ES-I3 (cell line): ENCODE data around the gene DNAJC11.

Source experiments
- H3K36me3 ChIP-seq: 2 replicates; pipeline ENCODE4 v1.6.1; 2013; ENCODE audit warnings: mild to moderate bottlenecking, low read length, control low read depth, moderate library complexity; ENCODE audit not compliant: insufficient read depth
- H3K4me1 ChIP-seq: 2 replicates; pipeline ENCODE4 v1.6.1; 2013; ENCODE audit warnings: mild to moderate bottlenecking, control low read depth, low read length; ENCODE audit not compliant: insufficient read depth
- H3K9ac ChIP-seq: 2 replicates; pipeline ENCODE4 v1.6.1; 2013; ENCODE audit warnings: low read depth, mild to moderate bottlenecking, low read length, moderate library complexity
- H3K9me3 ChIP-seq: 2 replicates; pipeline ENCODE4 v1.6.1; 2013; ENCODE audit warnings: mild to moderate bottlenecking, low read length, moderate library complexity; ENCODE audit not compliant: control insufficient read depth, insufficient read depth

Gene DNAJC11

DNA sequence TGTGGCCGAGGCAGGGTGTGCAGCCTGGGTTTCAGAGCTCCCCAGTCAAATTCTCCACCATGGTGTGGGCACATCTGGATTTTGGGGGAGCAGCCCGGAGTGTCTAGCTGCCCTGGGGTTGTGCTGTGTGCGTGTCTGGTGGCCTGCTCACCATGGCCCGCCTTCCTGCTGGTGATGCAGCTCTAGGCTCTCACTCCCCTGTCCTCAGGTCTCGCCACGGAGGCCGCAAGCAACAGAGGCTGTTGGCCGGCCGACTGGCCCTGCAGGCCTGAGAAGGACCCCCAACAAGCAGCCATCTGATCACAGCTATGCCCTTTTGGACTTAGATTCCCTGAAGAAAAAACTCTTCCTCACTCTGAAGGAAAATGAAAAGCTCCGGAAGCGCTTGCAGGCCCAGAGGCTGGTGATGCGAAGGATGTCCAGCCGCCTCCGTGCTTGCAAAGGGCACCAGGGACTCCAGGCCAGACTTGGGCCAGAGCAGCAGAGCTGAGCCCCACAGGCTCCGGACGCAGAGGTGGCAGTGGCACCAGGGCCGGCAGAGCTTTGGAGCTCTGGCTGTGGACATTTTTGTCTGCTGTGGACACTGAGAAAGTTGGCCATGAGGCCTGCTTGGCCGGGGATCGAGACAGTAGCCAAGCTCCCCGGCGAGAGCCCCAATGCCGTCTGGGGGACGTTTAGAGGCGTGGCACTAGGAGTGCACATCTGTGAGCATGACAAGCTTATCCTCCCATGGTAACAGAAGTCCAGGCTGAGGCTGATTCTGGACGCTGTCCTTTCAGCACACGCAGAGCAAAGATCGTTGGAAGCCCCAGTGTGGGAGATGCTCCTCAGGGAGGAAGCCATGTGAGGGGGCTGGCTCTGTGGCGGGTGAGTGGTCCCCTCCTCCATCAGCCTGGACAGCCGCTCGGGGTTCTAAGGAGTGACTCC, 68.8 kb downstream of the DNAJC11 start:
- peaks cover 9% of the 10 kb centered on the region for H3K36me3 ChIP-seq
- no peak overlapping the region for H3K9ac ChIP-seq
- no peaks in the 10 kb centered on the region for H3K4me1 ChIP-seq
- H3K9me3 ChIP-seq = no peaks in the 10 kb centered on the region

DNA sequence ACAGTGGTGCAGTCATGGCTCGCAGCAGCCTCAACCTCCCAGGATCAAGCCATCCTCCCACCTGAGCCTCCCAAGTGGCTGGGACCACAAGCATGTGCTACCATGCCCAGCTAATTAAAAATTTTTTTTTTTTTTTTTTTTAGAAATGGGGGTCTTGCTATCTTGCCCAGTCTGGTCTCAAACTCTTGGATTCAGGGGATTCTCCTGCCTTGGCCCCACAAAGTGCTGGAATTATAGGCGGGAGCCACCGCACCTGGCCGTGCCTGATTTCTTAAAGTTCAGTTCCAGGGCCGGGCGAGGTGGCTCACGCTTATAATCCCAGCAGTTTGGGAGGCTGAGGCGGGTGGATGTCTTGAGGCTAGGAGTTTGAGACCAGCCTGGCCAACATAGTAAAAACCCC, 70.6 kb downstream of the DNAJC11 start:
- Histone ChIP-seq H3K9me3 (no peaks in the 10 kb centered on the region), H3K36me3 (peaks cover 1% of the 10 kb centered on the region), H3K9ac (no peak overlapping the region), H3K4me1 (no peaks in the 10 kb centered on the region)

DNA sequence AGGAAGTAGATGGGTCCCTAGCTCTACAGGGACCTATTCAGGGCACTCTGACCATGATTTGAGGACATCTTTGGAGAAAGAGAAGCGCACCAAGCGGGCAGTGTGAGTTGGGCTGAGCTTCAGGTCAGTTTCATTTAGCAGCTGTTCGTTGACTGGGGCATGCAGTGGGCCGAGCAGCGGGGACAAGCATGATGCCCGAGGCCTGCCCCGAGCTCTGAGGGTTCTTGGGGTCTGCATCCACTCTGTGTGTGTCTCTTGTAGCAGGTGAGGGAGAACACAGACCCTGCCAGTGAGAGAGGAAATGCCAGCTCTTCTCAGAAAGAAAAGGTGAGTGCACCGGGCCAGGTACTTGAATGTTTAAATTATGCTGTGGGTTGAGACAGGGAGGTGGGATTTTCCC, 71.6 kb downstream of the DNAJC11 start:
- no peaks in the 10 kb centered on the region for H3K9me3 ChIP-seq
- H3K4me1 ChIP-seq = no peaks in the 10 kb centered on the region
- no peak overlapping the region for H3K9ac ChIP-seq
- H3K36me3 ChIP-seq = no peaks in the 10 kb centered on the region

DNA sequence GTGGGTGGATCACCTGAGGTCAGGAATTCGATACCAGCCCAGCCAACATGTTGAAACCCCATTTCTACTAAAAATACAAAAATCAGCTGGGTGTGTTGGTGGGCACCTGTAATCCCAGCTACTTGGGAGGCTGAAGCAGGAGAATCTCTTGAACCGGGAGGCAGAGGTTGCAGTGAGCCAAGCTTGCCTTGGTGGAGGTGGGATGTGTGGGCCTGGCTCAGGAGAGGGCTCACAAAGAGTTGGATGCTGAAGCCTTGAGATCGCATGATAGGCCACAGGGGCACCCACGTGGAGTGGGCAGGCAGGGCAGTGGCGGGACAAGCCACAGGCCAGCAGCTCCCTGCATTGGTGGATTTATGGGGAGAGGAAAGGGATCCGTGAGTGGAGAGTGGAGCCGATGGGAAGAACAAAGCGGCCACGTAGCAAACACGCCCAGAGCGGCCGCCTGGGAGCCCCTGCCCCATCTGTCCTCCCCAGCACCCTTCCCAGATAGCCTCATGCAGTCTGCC, 72.6 kb downstream of the DNAJC11 start:
- no peak overlapping the region for H3K9ac ChIP-seq
- H3K36me3 ChIP-seq = no peaks in the 10 kb centered on the region
- H3K9me3 ChIP-seq = no peaks in the 10 kb centered on the region
- no peaks in the 10 kb centered on the region for H3K4me1 ChIP-seq

DNA sequence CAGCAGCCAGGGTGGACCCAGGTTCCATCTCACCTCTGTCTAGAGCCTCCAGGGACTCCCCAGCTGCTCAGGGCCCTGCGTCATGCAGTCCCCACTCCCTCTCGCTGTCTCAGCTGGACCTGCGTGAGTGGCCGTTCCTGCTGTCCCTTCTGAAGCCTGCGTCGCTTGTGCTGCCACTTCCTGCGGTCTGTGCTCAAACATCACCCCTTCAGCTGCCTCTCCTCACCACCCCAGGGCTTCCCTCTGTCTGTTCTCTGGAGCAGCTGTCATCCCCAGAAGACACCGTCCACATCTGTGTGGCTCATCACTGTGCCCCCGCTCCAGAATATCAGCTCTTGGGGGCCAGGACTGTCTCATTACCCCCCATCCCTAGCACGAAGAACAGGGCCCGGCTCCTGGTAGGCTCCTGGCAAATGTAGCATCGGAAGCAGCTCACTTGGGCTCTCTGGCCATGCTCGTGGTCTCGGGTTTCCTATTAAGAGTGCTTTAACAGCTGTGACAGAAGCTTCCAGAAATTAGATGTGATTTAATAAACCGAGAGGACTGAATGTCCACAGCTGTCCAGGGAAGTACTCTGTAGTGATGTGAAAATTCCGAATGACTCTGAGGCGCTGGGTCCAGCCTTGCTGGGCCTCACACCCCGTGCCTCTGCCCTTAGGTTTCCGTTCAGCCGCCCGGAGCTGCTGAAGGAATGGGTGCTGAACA, 73.6 kb downstream of the DNAJC11 start:
- H3K9ac ChIP-seq = no peak overlapping the region
- no peaks in the 10 kb centered on the region for H3K36me3 ChIP-seq
- H3K4me1 ChIP-seq = no peaks in the 10 kb centered on the region
- H3K9me3 ChIP-seq = no peaks in the 10 kb centered on the region

DNA sequence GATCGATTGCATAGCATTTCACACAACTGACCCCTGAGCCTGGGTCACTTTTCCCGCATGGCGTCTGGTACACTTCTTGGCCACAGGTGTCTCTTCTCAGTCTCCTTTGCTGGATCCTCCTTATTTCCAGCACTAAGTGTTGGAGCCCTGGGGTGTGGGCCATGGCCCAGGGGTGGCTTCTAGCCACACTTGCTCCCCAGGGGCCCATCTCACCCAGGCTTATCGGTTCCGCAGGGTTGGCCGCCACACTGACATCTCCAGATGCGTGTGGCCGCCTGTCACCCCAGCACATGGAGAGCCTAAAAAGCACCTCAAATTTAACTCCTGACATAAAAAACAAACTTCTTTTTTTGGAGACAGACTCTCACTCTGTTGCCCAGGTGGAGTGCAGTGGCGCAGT, 74.6 kb downstream of the DNAJC11 start:
- H3K36me3 ChIP-seq = no peaks in the 10 kb centered on the region

DNA sequence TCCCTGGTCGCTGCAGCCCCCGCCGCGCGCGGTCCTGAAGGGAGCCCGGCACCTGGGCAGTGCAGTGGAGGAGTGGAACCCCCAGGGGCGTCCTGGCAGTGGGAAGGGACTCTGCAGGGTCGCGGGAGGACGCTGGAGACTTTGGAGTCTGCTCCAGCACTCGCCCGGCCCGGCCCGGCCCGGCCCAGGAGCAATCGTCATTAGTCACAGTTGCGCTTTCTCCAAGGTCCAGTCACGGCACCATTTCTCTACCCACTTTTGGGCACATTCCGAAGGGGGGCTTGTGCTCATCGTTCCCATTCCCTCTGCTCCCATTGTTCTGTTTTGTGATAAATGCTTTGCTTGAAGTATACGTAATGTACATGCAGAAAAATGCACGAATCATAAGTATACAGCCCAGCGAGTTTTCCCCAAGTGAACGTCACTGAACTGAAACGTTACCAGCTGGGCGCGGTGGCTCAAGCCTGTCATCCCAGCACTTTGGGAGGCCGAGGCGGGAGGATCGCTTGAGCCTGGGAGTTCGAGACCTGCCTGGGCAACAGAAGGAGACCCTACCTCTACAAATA, 75.9 kb downstream of the DNAJC11 start:
- peaks cover 11% of the 10 kb centered on the region for H3K36me3 ChIP-seq
- H3K9me3 ChIP-seq = no peaks in the 10 kb centered on the region
- peak overlapping the region; percentile 66 for H3K9ac ChIP-seq
- H3K4me1 ChIP-seq = no peaks in the 10 kb centered on the region

More for the DNA sequence above, 74.6 kb downstream of the DNAJC11 start:
- Histone ChIP-seq H3K9ac (no peak overlapping the region), H3K9me3 (no peaks in the 10 kb centered on the region), H3K4me1 (no peaks in the 10 kb centered on the region)

DNA sequence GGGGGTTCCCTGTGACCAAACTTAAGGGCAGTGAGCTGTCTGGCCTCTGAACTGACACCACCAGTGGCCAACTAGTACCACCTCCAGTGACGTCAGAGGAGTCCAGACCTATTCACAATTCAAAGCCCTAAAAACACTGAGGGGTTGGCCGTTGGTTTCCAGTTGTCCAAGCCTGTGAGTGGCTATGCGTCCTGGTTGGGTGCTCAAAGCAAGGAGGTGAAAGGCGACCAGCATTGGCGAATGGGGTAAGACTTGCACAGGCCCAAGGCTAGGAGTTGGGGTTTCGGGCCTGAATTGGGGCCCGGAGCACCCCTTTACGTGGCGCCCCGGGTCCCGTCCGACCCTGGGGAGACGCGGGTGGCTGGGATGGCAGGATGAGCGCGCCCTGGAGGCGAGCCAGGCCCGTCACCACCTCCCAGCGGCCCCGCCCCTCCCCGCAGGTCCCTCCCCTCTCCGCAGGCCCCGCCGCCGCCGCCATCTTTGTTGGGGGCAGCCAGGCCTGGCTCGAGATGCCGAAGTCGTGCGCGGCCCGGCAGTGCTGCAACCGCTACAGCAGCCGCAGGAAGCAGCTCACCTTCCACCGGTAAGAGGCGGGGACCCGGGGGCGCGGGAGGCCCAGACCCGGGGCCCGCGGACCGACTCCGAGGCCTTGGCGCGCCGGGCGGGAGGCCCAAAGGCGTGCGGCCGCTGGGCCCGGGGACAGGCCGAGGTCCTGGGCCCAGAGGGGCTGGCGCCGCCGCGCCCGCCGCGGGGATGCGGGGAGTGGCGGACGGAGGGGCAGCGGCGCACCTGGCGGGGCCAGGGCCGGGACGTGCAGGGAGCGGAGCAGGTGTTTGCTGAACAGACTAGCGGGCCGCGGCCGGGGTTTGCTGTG, 76.7 kb downstream of the DNAJC11 start, which contains the start of gene THAP3:
THAP3 (plus strand) TSS at position 159 of the 874 bp plus-strand sequence; CDS start at position 510, 351 bp downstream.
- Histone ChIP-seq H3K9ac (peak within 1 kb of the TSS; percentile 66), H3K4me1 (no peaks in the 10 kb centered on the region), H3K9me3 (no peaks in the 10 kb centered on the region), H3K36me3 (peaks cover 17% of the 10 kb centered on the region)

DNA sequence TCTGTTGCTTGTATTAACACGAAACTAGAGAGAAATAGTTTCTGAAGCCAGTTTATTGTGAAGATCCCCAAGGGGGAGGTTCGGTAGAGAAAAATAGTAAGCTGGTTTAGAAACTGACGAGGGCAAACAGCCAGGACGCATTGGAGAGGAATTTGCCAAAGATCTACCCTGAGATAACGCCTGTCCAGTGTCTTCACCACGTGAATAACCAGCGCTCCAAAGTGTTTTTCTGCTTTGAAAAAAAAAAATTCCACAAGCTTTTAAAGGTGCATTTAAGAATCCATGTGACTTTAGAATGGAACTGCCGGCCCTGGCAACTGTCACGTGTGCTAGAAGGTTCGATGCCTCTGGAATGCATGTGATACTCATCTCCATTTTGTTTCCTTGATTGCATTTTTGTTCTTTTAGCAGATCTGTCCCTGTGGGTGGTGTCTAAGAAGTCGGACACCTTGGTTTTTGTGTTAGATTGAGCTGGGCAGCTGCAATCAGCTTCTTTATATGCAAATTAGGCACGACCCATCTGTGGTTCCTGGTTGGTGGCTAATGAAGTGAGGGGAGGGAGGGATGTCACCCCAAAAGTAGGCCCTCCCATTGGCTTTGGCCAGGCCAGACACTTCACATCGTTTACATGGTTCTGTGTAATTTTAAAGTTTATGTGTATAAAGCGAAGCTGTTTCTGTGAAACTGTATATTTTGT, 78.2 kb downstream of the DNAJC11 start:
- Histone ChIP-seq H3K9ac (no peak overlapping the region), H3K4me1 (no peaks in the 10 kb centered on the region), H3K36me3 (peaks cover 17% of the 10 kb centered on the region), H3K9me3 (no peaks in the 10 kb centered on the region)

DNA sequence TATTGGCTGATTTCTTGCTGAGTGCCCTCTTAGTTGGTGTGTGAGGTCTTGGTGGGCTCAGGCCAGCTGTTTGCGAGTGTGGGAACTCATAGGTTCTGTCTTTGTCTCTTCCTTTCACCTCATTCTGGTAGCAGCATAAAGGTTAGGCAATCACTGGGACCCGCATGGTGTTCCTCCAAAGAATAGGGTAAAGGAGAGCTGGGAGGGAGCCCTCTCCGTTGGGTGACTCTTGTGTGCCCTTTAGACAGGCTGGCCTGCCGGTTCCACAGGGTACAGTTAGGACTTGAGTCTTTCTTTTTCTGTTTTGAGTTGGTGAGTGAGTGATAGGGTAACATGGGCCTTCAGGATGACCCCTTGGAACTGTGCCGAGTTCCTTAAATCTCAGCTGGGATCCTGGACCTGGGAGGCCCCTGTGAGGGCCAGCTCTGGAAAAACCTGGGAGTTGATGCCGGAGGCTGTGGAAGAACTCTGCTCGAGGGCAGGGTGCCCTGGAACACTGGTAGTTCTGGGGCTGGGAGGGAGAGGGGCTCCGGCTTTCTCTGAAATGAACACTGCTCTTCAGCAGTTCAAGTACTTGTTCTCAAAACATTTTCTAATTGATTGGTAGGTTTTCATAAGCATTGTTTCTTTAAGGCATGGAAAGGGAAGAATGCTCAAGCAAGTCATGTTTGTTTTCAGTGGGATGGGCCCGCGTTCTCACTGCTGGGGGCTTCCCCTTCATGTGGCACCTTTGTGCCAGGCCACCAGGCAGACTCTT, 79.0 kb downstream of the DNAJC11 start:
- Histone ChIP-seq H3K9me3 (no peaks in the 10 kb centered on the region), H3K4me1 (no peaks in the 10 kb centered on the region), H3K36me3 (peaks cover 17% of the 10 kb centered on the region), H3K9ac (no peak overlapping the region)

DNA sequence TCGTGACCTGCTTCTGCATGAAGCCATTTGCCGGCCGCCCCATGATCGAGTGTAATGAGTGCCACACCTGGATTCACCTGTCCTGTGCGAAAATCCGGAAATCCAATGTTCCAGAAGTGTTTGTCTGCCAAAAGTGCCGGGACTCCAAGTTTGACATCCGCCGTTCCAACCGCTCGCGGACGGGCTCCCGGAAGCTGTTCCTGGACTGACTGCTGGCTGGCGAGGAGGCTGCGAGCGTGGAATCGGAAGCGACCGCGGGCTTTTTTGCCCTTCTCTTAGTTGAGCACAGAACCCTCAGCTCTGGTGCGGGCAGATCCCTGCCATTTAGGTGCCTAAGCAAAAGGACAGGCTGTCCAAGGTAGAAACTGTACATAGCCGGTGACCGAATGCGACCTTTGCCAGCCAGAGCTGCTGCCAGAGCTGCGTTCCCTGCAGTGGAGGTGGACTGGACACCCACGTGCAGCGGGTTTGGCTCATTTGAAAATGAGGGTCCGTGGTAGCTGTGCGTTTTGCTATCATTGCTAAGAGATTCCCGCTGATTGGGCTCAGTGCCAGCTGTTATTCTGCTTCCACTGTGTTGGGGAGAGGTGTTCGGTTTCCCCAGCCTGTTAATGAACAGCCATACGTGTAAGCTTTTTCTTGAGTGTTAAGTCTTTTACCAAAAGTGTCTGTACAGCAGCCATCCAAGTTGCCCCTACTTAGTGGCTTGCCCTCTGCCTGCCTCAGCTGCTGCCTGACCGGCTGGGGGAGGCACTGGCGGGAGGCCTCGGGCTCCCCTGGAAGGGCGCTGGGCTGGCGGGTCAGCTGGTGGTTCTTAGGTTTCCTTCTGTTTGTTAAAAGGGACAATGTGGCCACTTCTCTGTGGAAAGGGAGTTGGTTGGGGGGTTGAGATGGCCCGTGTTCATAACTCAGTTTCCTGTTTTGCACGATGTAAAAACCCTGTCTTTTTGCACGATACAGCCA, 79.9 kb downstream of the DNAJC11 start:
- no peaks in the 10 kb centered on the region for H3K4me1 ChIP-seq
- H3K36me3 ChIP-seq = peaks cover 17% of the 10 kb centered on the region
- H3K9ac ChIP-seq = no peak overlapping the region
- no peaks in the 10 kb centered on the region for H3K9me3 ChIP-seq

DNA sequence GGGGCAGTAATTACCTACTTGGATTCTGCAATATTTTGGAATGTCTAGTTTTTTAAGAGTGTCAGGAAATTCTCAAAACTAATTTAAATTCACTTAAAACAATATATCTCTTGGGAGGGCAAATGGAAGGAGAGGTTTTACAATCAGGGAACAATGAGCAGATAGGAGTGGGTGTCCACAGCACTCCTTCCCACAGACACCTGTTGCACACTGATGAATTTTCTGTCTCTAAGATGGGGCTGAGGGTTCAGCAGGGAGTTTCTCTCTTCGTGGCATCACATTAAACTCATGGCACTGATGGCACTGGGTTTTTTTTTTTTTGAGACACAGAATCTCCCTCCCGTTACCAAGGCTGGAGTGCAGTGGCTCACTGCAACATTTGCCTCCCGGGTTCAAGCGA, 82.6 kb downstream of the DNAJC11 start:
- Histone ChIP-seq H3K36me3 (peaks cover 17% of the 10 kb centered on the region), H3K9ac (no peak overlapping the region), H3K4me1 (no peaks in the 10 kb centered on the region), H3K9me3 (no peaks in the 10 kb centered on the region)
